GM12878 (cell line): ENCODE measurements around the gene TGFBR3. TPM values are rescaled to one million over a fixed set of nuclear protein-coding genes. Genes with fewer than 3 reads are reported as not detected.

ENCODE experiments used
- ATAC-seq: fragments of 200-7000 bp; cut with Tn5 transposase; 3 replicates; pipeline ENCODE4 v1.9.1; 2020; ENCODE audit warnings: mild to moderate bottlenecking, moderate library complexity
- BruUV-seq: library from RNA; stranded (reverse); fragments of 400-500 nt; replicated peaks from 2 replicates; lab custom pipeline; 2021; lab: Mats Ljungman, UMichigan
- CTCF ChIA-PET: fragments of 300-600 bp; sonication (Branson Sonifier 250); formaldehyde crosslinking; extraction: SDS; loops from one replicate; lab custom pipeline; 2021; ENCODE audit warnings: inconsistent platforms; lab: Yijun Ruan, JAX
- POLR2A ChIA-PET: fragments of 350-600 bp; formaldehyde crosslinking; extraction: SDS; loops from one replicate; lab custom pipeline; 2021; ENCODE audit warnings: inconsistent platforms; lab: Charles Lee
- RAD21 ChIA-PET: fragments of 300-600 bp; sonication (Branson Sonifier 250); formaldehyde crosslinking; loops from one replicate; lab custom pipeline; 2023; ENCODE audit warnings: antibody characterized with exemption; ENCODE audit not compliant: unreplicated experiment; lab: Charles Lee
- SMC1A ChIA-PET: fragments of 300-600 bp; sonication (Branson Sonifier 250); formaldehyde crosslinking; loops from one replicate; lab custom pipeline; 2023; ENCODE audit not compliant: unreplicated experiment, uncharacterized antibody; lab: Charles Lee
- DNase-seq: peaks from one replicate; pipeline ENCODE4 v3.0.0-alpha.2; 2011; ENCODE audit warnings: low read depth, low spot score
- FAIRE-seq: peaks from 3 replicates; lab custom pipeline; 2011; peaks lifted over from hg19 to GRCh38; lab: Jason Lieb, UNC
- H2AFZ ChIP-seq: 2 replicates; pipeline ENCODE4 v1.6.0; 2011; ENCODE audit warnings: low read depth, low read length, control low read depth; ENCODE audit not compliant: control insufficient read depth
- H3K27ac ChIP-seq: 2 replicates; pipeline ENCODE4 v1.5.1; 2011; ENCODE audit warnings: control low read depth; ENCODE audit not compliant: control insufficient read depth, insufficient read depth
- H3K27me3 ChIP-seq, 2 experiments: replicated peaks in 1 of 2; 2 replicates each; pipeline versions ENCODE4 v1.6.0 to v1.6.1; 2011; ENCODE audit warnings: low read length in 1 of 2; ENCODE audit not compliant: control insufficient read depth in 2 of 2, insufficient read depth in 2 of 2
- H3K36me3 ChIP-seq, 2 experiments: 2 replicates each; pipeline ENCODE4 v1.5.1; 2011; ENCODE audit warnings: low read length in 1 of 2; ENCODE audit not compliant: control insufficient read depth in 2 of 2, insufficient read depth in 2 of 2
- H3K4me1 ChIP-seq: 2 replicates; pipeline ENCODE4 v1.6.1; 2011; ENCODE audit warnings: mild to moderate bottlenecking, low read length, moderate library complexity, mixed read lengths; ENCODE audit not compliant: control insufficient read depth, insufficient read depth
- H3K4me2 ChIP-seq: 2 replicates; pipeline ENCODE4 v1.6.0; 2011; ENCODE audit warnings: control low read depth; ENCODE audit not compliant: control insufficient read depth, insufficient read depth
- H3K4me3 ChIP-seq: fragments of 200-600 bp; sonication (generic); 2 replicates; pipeline ENCODE4 v1.5.1; 2016
- H3K79me2 ChIP-seq: 2 replicates; pipeline ENCODE4 v1.6.0; 2011; ENCODE audit warnings: low read length; ENCODE audit not compliant: control insufficient read depth, insufficient read depth
- H3K9ac ChIP-seq: 2 replicates; pipeline ENCODE4 v1.8.0; 2011; ENCODE audit warnings: low read length, control low read depth, mixed read lengths; ENCODE audit not compliant: control insufficient read depth, insufficient read depth
- H3K9me3 ChIP-seq: replicated peaks from 3 replicates; pipeline ENCODE4 v1.5.1; 2011; ENCODE audit warnings: mild to moderate bottlenecking, low read length; ENCODE audit not compliant: control insufficient read depth, insufficient read depth
- H4K20me1 ChIP-seq: 2 replicates; pipeline ENCODE4 v1.6.0; 2011; ENCODE audit not compliant: control insufficient read depth, insufficient read depth
- ATF3 ChIP-seq: IDR thresholded peaks from 2 replicates; pipeline ENCODE4 v1.6.1; 2011; ENCODE audit warnings: low read depth, mild to moderate bottlenecking, low read length, moderate library complexity, borderline replicate concordance; ENCODE audit errors: extremely low read depth
- GABPA ChIP-seq: IDR thresholded peaks from 2 replicates; pipeline ENCODE4 v1.6.1; 2014; ENCODE audit warnings: antibody characterized with exemption, low read depth, mild to moderate bottlenecking, inconsistent platforms
- HDAC6 ChIP-seq: fragments of 200-600 bp; sonication (generic); IDR thresholded peaks from one replicate; pipeline ENCODE4 v1.8.0; 2017; ENCODE audit warnings: antibody characterized with exemption; ENCODE audit not compliant: unreplicated experiment
- KLF5 ChIP-seq: fragments of 450-650 bp; IDR thresholded peaks from 2 replicates; pipeline ENCODE4 v1.6.1; 2014; ENCODE audit warnings: mild to moderate bottlenecking; ENCODE audit not compliant: partially characterized antibody
- NR2C1 ChIP-seq: fragments of 450-650 bp; IDR thresholded peaks from 2 replicates; pipeline ENCODE4 v1.6.1; 2017; ENCODE audit warnings: antibody characterized with exemption, mild to moderate bottlenecking, moderate library complexity
- POLR2AphosphoS2 ChIP-seq: IDR thresholded peaks from 2 replicates; pipeline ENCODE4 v1.6.1; 2011; ENCODE audit warnings: low read depth, mild to moderate bottlenecking, low read length, improper control_type of control experiment, moderate library complexity
- SIN3A ChIP-seq: IDR thresholded peaks from 2 replicates; pipeline ENCODE4 v1.6.1; 2012; ENCODE audit warnings: low read depth, low read length, improper control_type of control experiment
- SP1 ChIP-seq: IDR thresholded peaks from one replicate; pipeline ENCODE4 v1.6.1; 2011; ENCODE audit warnings: low read depth, low read length
- SUPT20H ChIP-seq: IDR thresholded peaks from 2 replicates; pipeline ENCODE4 v1.6.1; 2011; ENCODE audit warnings: low read depth, mild to moderate bottlenecking, low read length, moderate library complexity, borderline replicate concordance; ENCODE audit not compliant: control insufficient read depth
- SUZ12 ChIP-seq: fragments of 200-600 bp; sonication (generic); IDR thresholded peaks from one replicate; pipeline ENCODE4 v1.6.1; 2018; ENCODE audit warnings: antibody characterized with exemption, mild to moderate bottlenecking; ENCODE audit not compliant: unreplicated experiment
- YBX1 ChIP-seq: fragments of 450-650 bp; IDR thresholded peaks from 2 replicates; pipeline ENCODE4 v1.6.1; 2016; ENCODE audit warnings: antibody characterized with exemption
- WGBS: methylation state at CpG from one replicate; pipeline ENCODE4 v1.1.6; 2016; ENCODE audit warnings: low lambda C conversion rate; ENCODE audit not compliant: insufficient replicate concordance, insufficient coverage; ENCODE audit errors: missing lambda C conversion rate; 5-methylcytosine and 5-hydroxymethylcytosine counted together
- in situ Hi-C: fragments of 300-500 bp; cut with MboI; formaldehyde crosslinking; loops from 9 replicates; pipeline ENCODE4 v1.14.3; 2018; ENCODE audit warnings: mixed read lengths
- intact Hi-C: fragments of 100-400 bp; cut with micrococcal nuclease; formaldehyde crosslinking; loops from one replicate; pipeline ENCODE4 v1.14.2; 2022; ENCODE audit not compliant: unreplicated experiment
- polyA plus RNA-seq, 11 experiments: library from polyadenylated mRNA; depleted of rRNA in 4 of 11; unstranded in 6 of 11; stranded (reverse) in 5 of 11; fragments of >200 nt; fragmentation: Nextera tagmentation in 4 of 11; fragmentation: Illumina TruSeq in 1 of 11; extraction: Ambion mirVana in 4 of 11; extraction: Trizol in 1 of 11; gene quantifications; 1 replicate in 1 of 11; 2 replicates in 10 of 11; pipeline versions ENCODE4 v1.2.1 to v1.2.3, GENCODE V29; 2011 to 2016; ENCODE audit warnings: inconsistent platforms in 2 of 11, missing spikeins in 2 of 11, low read depth in 1 of 11
- total RNA-seq, 4 experiments: library from RNA; depleted of rRNA in 3 of 4; stranded (reverse); fragments of >200 nt in 3 of 4; fragmentation: Illumina TruSeq in 1 of 4; extraction: Trizol in 1 of 4; gene quantifications; 2 replicates each; pipeline versions ENCODE4 v1.2.1 to v1.2.3, GENCODE V29; 2013 to 2021

TGFBR3 gene
- total and polyA plus RNA-seq, 10 of the 15 experiments (the other 5 are each of a cell fraction or from before 2014, with no cell fraction given) = 2.7 to 16.5 (median 12.6) TPM

DNA sequence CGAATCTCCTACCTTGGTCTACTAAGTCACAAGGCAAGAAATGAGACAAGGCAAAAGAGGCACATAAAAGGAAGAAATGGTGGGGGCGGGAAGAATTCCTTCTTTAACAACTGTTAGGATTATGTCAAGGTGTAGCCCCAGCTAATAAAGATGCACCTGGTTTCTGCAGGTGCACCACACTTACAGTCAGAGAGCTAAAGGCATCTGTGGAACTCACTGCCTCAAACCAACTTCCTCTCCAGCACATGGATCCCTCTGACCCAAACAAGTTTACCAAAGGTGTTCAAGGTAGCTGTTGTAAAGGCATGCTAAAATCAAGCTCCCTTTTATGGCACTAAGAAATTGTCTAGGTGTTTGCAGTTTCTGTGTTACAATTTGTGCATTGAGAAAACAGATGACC lies 38.1 kb downstream of the TGFBR3 start:
- Histone ChIP-seq H3K4me1 (no peaks in the 10 kb centered on the region), H3K79me2 (no peaks in the 10 kb centered on the region), H3K9ac (no peak overlapping the region), H3K9me3 (no peaks in the 10 kb centered on the region), H2AFZ (no peak overlapping the region), H3K27me3 (no peaks in the 10 kb centered on the region), H3K4me2 (no peak overlapping the region), H3K36me3 (no peaks in the 10 kb centered on the region), H3K27ac (no peak overlapping the region), H3K4me3 (no peak overlapping the region), H4K20me1 (no peaks in the 10 kb centered on the region)
- no TSS peak for BruUV-seq
- SMC1A ChIA-PET = interaction anchor here (1.5 kb wide), 1 partner anchor 25 kb away, joined by 3 read pairs; no protein-coding TSS in a partner anchor
- in situ Hi-C loops = no loop called here
- CTCF ChIA-PET = no interaction called here
- DNase-seq (no peak), ATAC-seq (no peak), FAIRE-seq (no peak)
- WGBS = 21% methylated on average over 2 of the region's 2 CpGs
- intact Hi-C loops = no loop called here
- no peak for TF ChIP-seq ATF3
- no peak for TF ChIP-seq KLF5
- no peak for TF ChIP-seq SIN3A
- no peak for TF ChIP-seq NR2C1
- TF ChIP-seq POLR2AphosphoS2 = no peak
- no peak for TF ChIP-seq SUZ12
- TF ChIP-seq SUPT20H = no peak
- no peak for TF ChIP-seq HDAC6
- TF ChIP-seq GABPA = no peak
- TF ChIP-seq SP1 = no peak
- no peak for TF ChIP-seq YBX1
- RAD21 ChIA-PET = no interaction called here
- POLR2A ChIA-PET = no interaction called here
